Thyroid gland (tissue), 4 donors: ENCODE measurements around the gene DSC2.

Experiments used
- CTCF ChIP-seq, 6 experiments: fragments of 200-600 bp in 3 of 6; fragments of 450-650 bp in 3 of 6; sonication (generic) in 3 of 6; IDR thresholded peaks; one replicate each; pipeline ENCODE4 v1.5.1; 2016 to 2019; ENCODE audit warnings: antibody characterized with exemption in 6 of 6, mild to moderate bottlenecking in 2 of 6, inconsistent platforms in 1 of 6, moderate library complexity in 1 of 6
- POLR2A ChIP-seq, 2 donors: fragments of 450-650 bp; IDR thresholded peaks; one replicate each; pipeline ENCODE4 v1.6.1; 2017; ENCODE audit warnings: antibody characterized with exemption in 2 of 2, mild to moderate bottlenecking in 2 of 2, moderate library complexity in 1 of 2

- TF ChIP-seq CTCF (IDR thresholded peaks at IDR 0.05): no peak
- no peak for TF ChIP-seq POLR2A (IDR thresholded peaks at IDR 0.05)
Observed at GRCh38 chr18:31100436-31101182, 1.6 kb downstream of the DSC2 start.
